GM10266 (cell line): ENCODE results near the gene PRSS22.

Source experiments
- DNase-seq: peaks from one replicate; pipeline ENCODE4 v3.0.0; 2012; ENCODE audit errors: extremely low spot score
- CTCF ChIP-seq: IDR thresholded peaks from 2 replicates; pipeline ENCODE4 v1.5.1; 2012; ENCODE audit warnings: mild to moderate bottlenecking, low read depth; ENCODE audit not compliant: control insufficient read depth, insufficient read depth; ENCODE audit errors: missing control alignments

Gene PRSS22

GRCh38 chr16:2816751-2817339 lies 41.1 kb downstream of the PRSS22 start, which contains the start of gene PRSS21:
Gene PRSS21, plus strand, starts transcription at chr16:2817237. Its CDS starts 32 bp downstream, at chr16:2817269.
- no peak for TF ChIP-seq CTCF
- no peak for DNase-seq

- DNase-seq = no peak
- no peak for TF ChIP-seq CTCF
These were observed 42.6 kb downstream of the PRSS22 start for GRCh38 chr16:2815299-2815771.

GRCh38 chr16:2814551-2815298 lies 43.2 kb downstream of the PRSS22 start:
- DNase-seq = no peak
- TF ChIP-seq CTCF = no peak

GRCh38 chr16:2813771-2814221 lies 44.2 kb downstream of the PRSS22 start:
- no peak for DNase-seq

GRCh38 chr16:2811703-2812471 lies 46.1 kb downstream of the PRSS22 start:
- no peak for DNase-seq
- no peak for TF ChIP-seq CTCF

More at GRCh38 chr16:2813771-2814221, 44.2 kb downstream of the PRSS22 start:
- TF ChIP-seq CTCF = no peak

- no peak for DNase-seq
- no peak for TF ChIP-seq CTCF
These were observed 47.3 kb downstream of the PRSS22 start for GRCh38 chr16:2810651-2811050.

GRCh38 chr16:2809149-2809760 lies 48.7 kb downstream of the PRSS22 start:
- no peak for DNase-seq
- TF ChIP-seq CTCF = no peak
